Dermis blood vessel endothelial cell (primary cell): ENCODE data around the gene CFI. TPM values are rescaled to one million over a fixed set of nuclear protein-coding genes. Genes with fewer than 3 reads are reported as not detected.

Experiments used
- total RNA-seq: library from RNA; depleted of rRNA; stranded (reverse); fragments of >200 nt; gene quantifications from 2 replicates; pipeline ENCODE4 v1.2.3, GENCODE V29; 2014

CFI gene
- total RNA-seq, 1 donor from 2014 or later = 94.8 TPM

Other genes with a start within 250 kb of the CFI start
- 69.4 and 163 TPM in 2 replicates for gene MCUB, start 241.8 kb downstream of the CFI start, total RNA-seq
- gene CASP6, start 98.6 kb downstream of the CFI start, total RNA-seq = 71.5 and 71.8 TPM in 2 replicates
- 15.4 and 49.2 TPM in 2 replicates for gene PLA2G12A, start 71.9 kb downstream of the CFI start, total RNA-seq
- gene GAR1, start 13.8 kb upstream of the CFI start, total RNA-seq = 3.1 and 3.4 TPM in 2 replicates
- gene RRH, start 26.0 kb upstream of the CFI start, total RNA-seq = not detected in 2 replicates
- gene LRIT3, start 46.1 kb upstream of the CFI start, total RNA-seq = 0.05 and 0.17 TPM in 2 replicates
- gene EGF, start 110.9 kb upstream of the CFI start, total RNA-seq = under 0.01 and 1.0 TPM in 2 replicates